ACC112 (cell line): ENCODE data around the gene KLHL8.

Experiments
- H2AFZ ChIP-seq: fragments of 200-600 bp; sonication (generic); one replicate; pipeline ENCODE4 v1.6.0; 2017; ENCODE audit warnings: antibody characterized with exemption, low read length; ENCODE audit not compliant: unreplicated experiment
- H3K27ac ChIP-seq: fragments of 200-600 bp; sonication (generic); 2 replicates; pipeline ENCODE4 v1.5.1; 2014; ENCODE audit warnings: low read depth, mild to moderate bottlenecking, antibody characterized with exemption, low read length, moderate library complexity
- H3K27me3 ChIP-seq: fragments of 200-600 bp; sonication (generic); 2 replicates; pipeline ENCODE4 v1.6.1; 2014; ENCODE audit warnings: mild to moderate bottlenecking, antibody characterized with exemption, low read length, moderate library complexity, mixed read lengths; ENCODE audit not compliant: insufficient read depth
- H3K36me3 ChIP-seq: fragments of 200-600 bp; sonication (generic); 2 replicates; pipeline ENCODE4 v1.6.1; 2016; ENCODE audit warnings: mild to moderate bottlenecking, antibody characterized with exemption, low read length, moderate library complexity, mixed read lengths; ENCODE audit not compliant: insufficient read depth
- H3K4me1 ChIP-seq: fragments of 200-600 bp; sonication (generic); one replicate; pipeline ENCODE4 v1.6.1; 2016; ENCODE audit warnings: low read length, mixed read lengths; ENCODE audit not compliant: insufficient read depth, unreplicated experiment, control insufficient read depth
- H3K4me3 ChIP-seq: fragments of 200-600 bp; sonication (generic); 2 replicates; pipeline ENCODE4 v1.5.1; 2014; ENCODE audit warnings: mild to moderate bottlenecking, low read depth, low read length
- H3K79me2 ChIP-seq: fragments of 200-600 bp; sonication (generic); one replicate; pipeline ENCODE4 v1.6.0; 2016; ENCODE audit warnings: low read length; ENCODE audit not compliant: control insufficient read depth, unreplicated experiment, insufficient read depth

The KLHL8 gene

DNA sequence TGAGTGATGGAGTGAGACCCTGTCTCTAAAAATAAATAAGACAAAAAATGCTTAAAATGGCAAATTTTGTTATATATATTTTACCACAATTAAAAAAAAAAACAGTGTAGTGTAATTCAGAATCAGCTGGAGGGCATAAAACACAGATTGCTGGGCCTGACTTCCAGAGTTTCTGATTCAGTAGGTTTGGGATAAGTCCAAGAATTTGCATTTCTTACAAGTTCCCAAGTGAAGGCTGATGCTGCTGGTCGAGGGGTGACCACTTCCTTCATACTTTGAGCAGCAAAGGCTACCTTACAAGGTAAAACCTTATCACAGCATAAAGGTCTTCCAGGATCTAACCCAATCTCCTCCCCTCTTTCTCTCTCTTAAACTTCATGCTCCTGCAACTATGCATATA lies 40.7 kb downstream of the KLHL8 start:
- Histone ChIP-seq H3K4me1 (no peaks in the 10 kb centered on the region), H3K36me3 (no peaks in the 10 kb centered on the region), H3K79me2 (no peaks in the 10 kb centered on the region), H3K27ac (no peak overlapping the region), H2AFZ (no peak overlapping the region), H3K27me3 (no peaks in the 10 kb centered on the region), H3K4me3 (no peak overlapping the region)

DNA sequence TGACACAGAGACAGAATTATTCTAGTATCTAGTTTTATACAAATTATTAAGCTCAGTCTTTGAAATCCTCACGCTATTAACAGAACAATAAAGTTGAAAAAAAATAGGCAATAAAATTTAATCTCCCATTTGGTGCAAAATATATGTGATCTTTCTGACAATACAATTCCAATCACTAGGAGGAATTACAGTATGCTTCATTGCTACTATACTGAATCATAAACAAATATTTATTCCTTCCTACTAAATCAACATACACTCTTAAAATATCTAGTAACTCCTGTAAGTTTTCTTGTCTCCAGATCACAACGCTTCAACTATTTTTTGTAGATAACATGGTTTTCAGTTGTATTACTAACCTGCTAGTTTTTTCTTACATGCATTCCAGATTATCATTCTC lies 45.7 kb downstream of the KLHL8 start:
- Histone ChIP-seq H3K4me1 (no peaks in the 10 kb centered on the region), H2AFZ (no peak overlapping the region), H3K27ac (no peak overlapping the region), H3K79me2 (no peaks in the 10 kb centered on the region), H3K27me3 (no peaks in the 10 kb centered on the region), H3K4me3 (no peak overlapping the region), H3K36me3 (no peaks in the 10 kb centered on the region)

DNA sequence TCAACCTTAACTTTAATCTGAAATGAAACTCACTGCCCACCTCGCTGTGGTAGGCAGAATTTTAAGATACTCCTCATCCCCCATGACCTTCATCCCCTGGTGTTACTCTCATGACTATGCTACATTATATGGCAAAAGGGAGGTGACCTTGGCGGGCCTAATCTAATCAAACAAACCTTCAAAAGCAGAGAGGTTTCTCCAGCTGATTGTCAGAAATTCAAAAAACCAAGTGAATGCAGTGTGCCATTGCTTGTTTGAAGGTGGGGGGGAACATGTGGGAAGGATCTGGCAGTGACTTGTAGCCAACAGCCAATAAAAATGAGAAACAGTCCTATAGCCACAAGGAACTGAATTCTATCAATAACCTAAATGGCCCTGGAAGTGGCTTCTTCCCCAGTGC lies 48.5 kb downstream of the KLHL8 start:
- H3K27ac ChIP-seq: no peak overlapping the region
- no peaks in the 10 kb centered on the region for H3K36me3 ChIP-seq
- H3K79me2 ChIP-seq: no peaks in the 10 kb centered on the region
- H3K4me1 ChIP-seq: no peaks in the 10 kb centered on the region
- no peak overlapping the region for H3K4me3 ChIP-seq
- H2AFZ ChIP-seq: no peak overlapping the region
- H3K27me3 ChIP-seq: no peaks in the 10 kb centered on the region

DNA sequence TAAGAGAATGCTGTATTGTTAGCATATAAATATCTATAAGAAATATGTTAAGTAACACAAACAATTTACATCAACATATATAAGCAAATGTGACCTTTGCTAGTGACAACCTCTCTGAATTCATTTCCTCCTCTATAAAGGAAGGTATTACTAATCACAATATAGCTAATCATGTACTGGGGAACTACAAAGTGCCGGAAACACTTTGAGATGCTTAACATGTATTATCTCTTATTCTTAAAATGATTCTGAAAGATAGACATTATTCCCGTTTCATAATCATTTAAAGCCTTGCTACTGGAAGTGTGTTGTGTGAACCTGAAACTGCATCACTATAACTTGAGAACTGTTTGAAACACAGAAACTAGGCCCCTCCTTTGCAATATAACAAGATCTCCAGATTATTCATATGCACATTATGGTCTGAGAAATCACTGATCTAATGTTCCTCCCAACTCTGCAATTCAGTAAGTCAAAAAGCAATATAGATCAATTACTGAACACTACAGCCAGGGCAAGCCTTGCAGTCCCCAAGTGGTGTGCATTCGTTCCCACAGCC lies 54.0 kb downstream of the KLHL8 start:
- no peaks in the 10 kb centered on the region for H3K36me3 ChIP-seq
- no peak overlapping the region for H3K4me3 ChIP-seq
- no peaks in the 10 kb centered on the region for H3K27me3 ChIP-seq
- H2AFZ ChIP-seq: no peak overlapping the region
- no peaks in the 10 kb centered on the region for H3K4me1 ChIP-seq
- no peak overlapping the region for H3K27ac ChIP-seq
- no peaks in the 10 kb centered on the region for H3K79me2 ChIP-seq

DNA sequence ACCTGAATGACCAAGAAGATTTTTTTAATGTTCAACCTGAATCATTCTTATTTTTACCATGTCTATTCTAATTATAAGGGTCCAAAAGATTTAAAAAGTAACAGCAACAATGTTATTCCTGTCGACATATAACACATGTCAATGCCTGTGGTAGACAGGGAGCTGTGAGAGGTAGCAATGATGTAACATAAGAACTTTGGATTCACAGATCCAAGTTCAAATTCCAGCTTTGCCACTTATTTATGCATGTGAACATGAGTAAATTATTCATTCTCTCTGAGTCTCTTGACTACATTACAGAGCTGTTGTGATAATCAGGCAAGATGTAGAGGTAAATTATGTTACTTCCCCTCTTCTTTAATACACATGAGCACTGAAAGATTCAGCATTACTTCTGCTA lies 54.5 kb downstream of the KLHL8 start:
- Histone ChIP-seq H3K79me2 (no peaks in the 10 kb centered on the region), H3K36me3 (no peaks in the 10 kb centered on the region), H3K4me3 (no peak overlapping the region), H2AFZ (no peak overlapping the region), H3K27me3 (no peaks in the 10 kb centered on the region), H3K27ac (no peak overlapping the region), H3K4me1 (no peaks in the 10 kb centered on the region)

DNA sequence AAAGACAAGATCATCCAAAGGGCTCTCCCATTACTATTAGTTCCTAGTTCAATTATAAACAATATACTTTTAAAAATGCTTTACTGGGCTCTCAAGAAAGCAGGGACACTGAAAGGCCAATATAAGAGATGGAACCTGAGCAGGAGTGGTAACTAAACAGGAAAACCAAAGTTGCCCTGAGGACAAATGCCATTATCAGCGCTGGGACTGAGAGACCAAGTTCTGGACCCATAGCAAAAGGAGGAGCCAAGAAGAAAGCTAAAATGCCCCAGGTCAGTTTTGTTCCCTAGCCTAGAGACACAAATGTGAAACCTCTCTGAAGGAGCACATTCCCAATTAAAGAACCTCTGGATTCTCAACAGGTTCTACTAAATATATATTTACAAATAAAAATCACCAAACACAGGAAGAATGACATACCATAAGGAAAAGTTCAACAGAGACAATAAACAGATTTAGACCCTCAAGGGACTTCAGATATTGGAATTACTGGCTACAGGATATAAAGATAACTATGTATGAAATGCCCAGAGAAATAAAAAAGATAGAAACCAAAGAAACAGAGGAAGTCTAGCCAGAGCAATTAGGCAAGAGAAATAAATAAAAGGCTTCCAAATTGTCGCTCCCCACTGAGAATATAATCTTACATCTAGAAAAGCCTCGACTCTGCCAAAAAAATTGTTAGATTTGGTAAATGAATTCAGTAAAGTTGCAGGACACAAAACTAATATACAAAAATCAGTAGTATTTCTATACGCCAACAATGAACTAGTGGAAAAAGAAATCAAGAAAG lies 67.1 kb downstream of the KLHL8 start:
- no peaks in the 10 kb centered on the region for H3K79me2 ChIP-seq
- H3K27ac ChIP-seq: no peak overlapping the region
- H3K27me3 ChIP-seq: no peaks in the 10 kb centered on the region

DNA sequence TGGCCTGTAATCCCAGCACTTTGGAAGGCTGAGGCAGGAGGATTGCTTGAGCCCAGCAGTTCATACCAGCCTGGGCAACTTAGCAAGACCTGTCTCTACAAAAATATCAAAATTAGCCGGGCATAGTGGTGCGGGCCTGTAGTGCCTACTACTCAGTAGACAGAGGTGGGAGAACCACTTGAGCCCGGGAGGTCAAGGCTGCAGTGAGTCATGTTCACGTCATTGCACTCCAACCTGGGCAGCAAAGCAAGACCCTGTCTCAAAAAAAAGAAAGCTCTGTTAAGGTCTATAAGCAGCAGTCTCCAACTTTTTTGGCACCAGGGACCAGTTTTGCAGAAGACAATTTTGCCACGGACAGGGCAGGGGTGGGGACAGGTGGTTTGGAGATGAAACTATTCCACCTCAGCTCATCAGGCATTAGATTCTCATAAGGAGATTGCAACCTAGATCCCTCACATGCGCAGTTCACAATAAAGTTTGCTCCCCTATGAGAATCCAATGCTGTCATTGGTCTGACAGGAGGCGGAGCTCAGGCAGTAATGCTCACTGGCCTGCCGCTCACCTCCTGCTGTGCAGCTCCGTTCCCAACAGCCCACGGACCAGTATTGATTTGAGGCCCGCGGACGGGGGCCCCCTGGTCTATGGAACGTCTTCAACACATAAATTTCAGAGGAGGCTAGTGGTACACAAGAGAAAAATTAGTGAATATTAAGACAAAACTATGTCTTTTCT lies 67.9 kb downstream of the KLHL8 start:
- Histone ChIP-seq H3K79me2 (no peaks in the 10 kb centered on the region), H3K27ac (no peak overlapping the region), H3K36me3 (no peaks in the 10 kb centered on the region), H2AFZ (no peak overlapping the region), H3K27me3 (no peaks in the 10 kb centered on the region), H3K4me1 (no peaks in the 10 kb centered on the region), H3K4me3 (no peak overlapping the region)

More for the DNA sequence above, 67.1 kb downstream of the KLHL8 start:
- H3K4me3 ChIP-seq: no peak overlapping the region
- H3K4me1 ChIP-seq: no peaks in the 10 kb centered on the region
- no peak overlapping the region for H2AFZ ChIP-seq
- H3K36me3 ChIP-seq: no peaks in the 10 kb centered on the region

DNA sequence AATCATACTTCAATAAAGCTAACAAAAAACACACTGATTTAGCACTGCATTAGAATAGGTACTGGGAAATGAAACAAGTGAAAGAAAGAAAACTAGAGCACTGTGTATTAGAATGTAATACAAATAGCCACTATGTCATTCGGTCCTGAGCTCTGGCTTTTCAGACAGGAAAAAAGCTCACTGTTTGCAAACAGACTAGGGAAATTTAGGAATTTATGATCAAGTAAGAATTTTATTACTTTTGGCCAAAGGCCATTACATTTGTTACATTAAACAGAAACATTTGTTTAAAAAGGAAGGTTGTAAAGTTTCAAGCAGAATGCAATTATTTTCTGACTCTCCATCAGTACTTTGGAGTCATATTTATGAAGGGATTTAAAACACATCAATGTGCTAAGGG lies 68.7 kb downstream of the KLHL8 start:
- no peak overlapping the region for H2AFZ ChIP-seq

DNA sequence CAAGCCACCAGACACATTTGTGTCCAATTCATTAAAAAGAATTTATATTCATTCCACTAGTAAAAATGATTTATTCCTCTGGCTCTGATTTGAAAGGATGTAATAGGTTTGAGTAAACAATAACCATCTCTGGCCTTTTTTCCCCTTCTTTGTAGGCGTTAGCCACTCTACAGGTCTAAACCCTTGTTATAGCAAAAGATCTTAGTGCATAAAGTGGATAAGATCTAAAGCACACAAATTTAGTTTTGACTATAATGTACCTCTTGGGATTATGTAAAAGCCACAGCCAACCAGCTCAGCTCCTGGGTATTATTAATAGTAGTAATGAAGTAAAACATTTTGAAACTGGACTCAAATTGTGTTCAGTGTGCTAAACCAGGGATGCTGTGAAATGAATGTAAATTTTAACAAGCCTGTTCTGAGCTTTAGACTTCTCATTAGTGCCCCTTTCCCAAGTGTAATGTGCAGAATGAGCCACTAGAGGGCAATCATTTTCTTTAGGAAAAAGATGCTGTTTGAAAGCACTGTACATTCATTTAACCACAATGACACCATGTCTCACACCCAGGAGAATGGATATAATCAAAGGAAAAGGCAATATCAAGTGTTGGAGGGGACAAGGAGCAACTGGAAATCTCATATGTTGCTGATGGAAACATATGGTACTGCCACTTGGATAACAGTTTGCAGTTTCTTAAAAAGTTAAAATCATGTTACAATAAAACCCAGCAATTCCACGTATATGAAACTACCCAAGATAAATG lies 69.7 kb downstream of the KLHL8 start:
- Histone ChIP-seq H3K36me3 (no peaks in the 10 kb centered on the region), H3K27ac (no peak overlapping the region), H3K4me1 (no peaks in the 10 kb centered on the region), H3K79me2 (no peaks in the 10 kb centered on the region), H3K4me3 (no peak overlapping the region), H3K27me3 (no peaks in the 10 kb centered on the region), H2AFZ (no peak overlapping the region)

More for the DNA sequence above, 68.7 kb downstream of the KLHL8 start:
- Histone ChIP-seq H3K4me1 (no peaks in the 10 kb centered on the region), H3K27ac (no peak overlapping the region), H3K4me3 (no peak overlapping the region), H3K27me3 (no peaks in the 10 kb centered on the region), H3K36me3 (no peaks in the 10 kb centered on the region), H3K79me2 (no peaks in the 10 kb centered on the region)

DNA sequence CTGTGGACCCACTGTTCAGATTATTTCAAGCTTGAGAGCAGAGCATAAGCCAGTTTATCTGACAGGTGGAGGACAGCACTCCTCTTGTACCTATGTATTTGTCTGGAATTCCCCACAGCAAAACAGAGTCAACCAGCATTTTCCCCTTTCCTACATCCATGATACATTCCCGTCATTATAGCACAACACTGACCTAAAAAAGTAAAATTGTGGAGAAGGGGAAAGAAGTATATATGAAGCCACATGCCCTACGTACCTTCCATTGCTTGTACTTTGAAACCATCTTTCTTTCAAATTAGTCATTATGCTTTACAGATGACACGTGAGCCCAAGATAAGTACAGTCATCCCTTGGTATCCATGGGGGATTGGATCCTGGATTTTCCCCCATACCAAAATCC lies 73.3 kb downstream of the KLHL8 start:
- Histone ChIP-seq H3K4me1 (no peaks in the 10 kb centered on the region), H3K27ac (no peak overlapping the region), H3K27me3 (no peaks in the 10 kb centered on the region)

More for the DNA sequence above, 73.3 kb downstream of the KLHL8 start:
- no peak overlapping the region for H3K4me3 ChIP-seq
- no peak overlapping the region for H2AFZ ChIP-seq
- no peaks in the 10 kb centered on the region for H3K79me2 ChIP-seq
- no peaks in the 10 kb centered on the region; the same call in 1 of the 2 replicates for H3K36me3 ChIP-seq
